WERI-Rb-1 (cell line): ENCODE measurements around the gene PIH1D1.

ENCODE experiments used
- DNase-seq: peaks from one replicate; pipeline ENCODE4 v3.0.0-alpha.2; 2020
- H3K27ac ChIP-seq: fragments of 250-450 bp; sonication (Bioruptor Pico); 2 replicates; pipeline ENCODE4 v1.5.1; 2020; ENCODE audit warnings: mild to moderate bottlenecking, moderate library complexity
- H3K27me3 ChIP-seq: fragments of 250-450 bp; sonication (Bioruptor Pico); 2 replicates; pipeline ENCODE4 v1.5.1; 2021; ENCODE audit warnings: mild to moderate bottlenecking, low read depth, moderate library complexity; ENCODE audit not compliant: insufficient read depth, severe bottlenecking
- H3K36me3 ChIP-seq: fragments of 250-450 bp; sonication (Bioruptor Pico); 2 replicates; pipeline ENCODE4 v1.5.1; 2020; ENCODE audit warnings: mild to moderate bottlenecking, moderate library complexity
- H3K4me3 ChIP-seq: 2 replicates; pipeline ENCODE4 v1.5.1; 2011; ENCODE audit warnings: low read depth, mild to moderate bottlenecking, control low read depth, low read length
- H3K9me3 ChIP-seq: fragments of 250-450 bp; sonication (Bioruptor Pico); 2 replicates; pipeline ENCODE4 v1.5.1; 2021; ENCODE audit warnings: mild to moderate bottlenecking, moderate library complexity; ENCODE audit not compliant: severe bottlenecking
- TF ChIP-seq, protein P1 (sequence below): IDR thresholded peaks from 2 replicates; pipeline ENCODE4 v1.5.1; 2011; ENCODE audit warnings: low read depth, mild to moderate bottlenecking, control low read depth, inconsistent platforms, low read length

PIH1D1 gene

GRCh38 chr19:49433240-49433901 lies 18.2 kb downstream of the PIH1D1 start:
- TF ChIP-seq, protein P1, sequence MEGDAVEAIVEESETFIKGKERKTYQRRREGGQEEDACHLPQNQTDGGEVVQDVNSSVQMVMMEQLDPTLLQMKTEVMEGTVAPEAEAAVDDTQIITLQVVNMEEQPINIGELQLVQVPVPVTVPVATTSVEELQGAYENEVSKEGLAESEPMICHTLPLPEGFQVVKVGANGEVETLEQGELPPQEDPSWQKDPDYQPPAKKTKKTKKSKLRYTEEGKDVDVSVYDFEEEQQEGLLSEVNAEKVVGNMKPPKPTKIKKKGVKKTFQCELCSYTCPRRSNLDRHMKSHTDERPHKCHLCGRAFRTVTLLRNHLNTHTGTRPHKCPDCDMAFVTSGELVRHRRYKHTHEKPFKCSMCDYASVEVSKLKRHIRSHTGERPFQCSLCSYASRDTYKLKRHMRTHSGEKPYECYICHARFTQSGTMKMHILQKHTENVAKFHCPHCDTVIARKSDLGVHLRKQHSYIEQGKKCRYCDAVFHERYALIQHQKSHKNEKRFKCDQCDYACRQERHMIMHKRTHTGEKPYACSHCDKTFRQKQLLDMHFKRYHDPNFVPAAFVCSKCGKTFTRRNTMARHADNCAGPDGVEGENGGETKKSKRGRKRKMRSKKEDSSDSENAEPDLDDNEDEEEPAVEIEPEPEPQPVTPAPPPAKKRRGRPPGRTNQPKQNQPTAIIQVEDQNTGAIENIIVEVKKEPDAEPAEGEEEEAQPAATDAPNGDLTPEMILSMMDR: no peak

DNA sequence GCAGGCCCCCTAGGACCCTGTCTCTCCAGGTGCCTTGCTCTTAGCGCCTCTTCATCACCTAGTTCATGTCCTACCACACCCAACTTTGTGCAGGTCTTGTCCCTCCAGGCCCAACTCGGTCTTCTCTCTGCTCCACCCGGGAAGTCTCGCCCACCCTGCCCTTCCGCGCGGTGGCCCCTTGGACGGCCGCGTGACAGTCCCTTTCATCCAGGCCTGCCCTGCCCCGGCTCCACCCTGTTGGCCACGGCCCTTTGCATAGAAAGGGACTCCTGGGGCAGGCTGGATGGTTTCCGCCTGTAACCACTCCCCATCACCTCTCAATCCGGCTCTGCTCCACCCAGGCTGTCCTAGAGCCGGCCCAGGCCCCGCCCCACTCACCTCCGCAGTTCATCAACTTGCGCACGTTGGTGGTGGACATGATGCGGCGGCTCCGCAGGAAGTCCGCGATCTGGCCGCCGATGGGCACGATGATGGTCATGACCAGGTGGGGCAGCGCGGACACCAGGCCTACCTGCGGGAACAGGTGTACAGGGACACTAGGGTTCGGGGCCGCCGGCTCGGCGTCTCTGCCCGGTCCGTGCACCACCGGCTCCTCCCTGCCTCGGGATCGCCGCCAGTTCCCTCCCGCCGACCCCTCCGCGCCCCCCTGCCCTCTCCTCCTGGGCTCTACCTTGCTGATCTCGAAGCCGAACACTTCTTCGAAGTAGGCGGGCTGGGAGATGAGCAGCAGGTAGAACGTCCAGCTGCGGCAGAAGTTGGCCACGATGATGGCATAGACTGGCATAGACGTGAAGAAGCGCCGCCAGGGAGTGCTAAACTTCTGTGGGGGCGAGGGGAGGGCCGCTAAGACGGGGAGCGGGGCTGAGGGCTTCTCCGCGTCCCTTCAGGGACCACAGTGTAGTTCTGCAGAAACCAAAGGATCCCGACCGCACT lies 19.2 kb downstream of the PIH1D1 start:
- H3K4me3 ChIP-seq: no peak overlapping the region
- TF ChIP-seq, protein P1: no peak
- H3K27me3 ChIP-seq: no peaks in the 10 kb centered on the region
- peaks cover 75% of the 10 kb centered on the region for H3K36me3 ChIP-seq
- H3K27ac ChIP-seq: no peak overlapping the region
- H3K9me3 ChIP-seq: no peaks in the 10 kb centered on the region
- no peak for DNase-seq

More at GRCh38 chr19:49433240-49433901, 18.2 kb downstream of the PIH1D1 start:
- DNase-seq: no peak
- no peak overlapping the region for H3K27ac ChIP-seq
- no peaks in the 10 kb centered on the region for H3K9me3 ChIP-seq
- H3K27me3 ChIP-seq: no peaks in the 10 kb centered on the region
- H3K36me3 ChIP-seq: peaks cover 75% of the 10 kb centered on the region
- H3K4me3 ChIP-seq: no peak overlapping the region

DNA sequence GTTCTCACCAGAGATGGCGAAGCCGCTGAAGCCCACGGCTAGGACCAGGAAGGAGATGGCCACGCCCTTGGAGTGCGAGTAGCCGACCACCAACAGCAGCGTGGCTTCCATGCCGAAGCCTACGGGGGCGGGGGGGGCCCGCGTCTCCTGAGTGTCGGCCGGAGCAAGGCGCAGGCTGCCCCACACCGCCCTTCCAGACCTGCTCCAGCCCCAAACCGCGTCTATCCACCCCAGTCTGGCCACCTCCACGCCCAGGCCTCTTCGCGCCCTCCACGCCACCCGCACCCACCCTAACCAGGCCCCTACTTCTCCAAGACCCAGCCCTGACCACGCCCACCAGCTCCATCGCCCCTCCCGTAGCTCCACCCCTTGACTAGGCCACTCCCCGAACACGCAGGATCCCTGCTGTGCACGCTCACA lies 20.3 kb downstream of the PIH1D1 start:
- Histone ChIP-seq H3K4me3 (no peak overlapping the region), H3K9me3 (no peaks in the 10 kb centered on the region), H3K27ac (no peak overlapping the region), H3K27me3 (no peaks in the 10 kb centered on the region), H3K36me3 (peaks cover 68% of the 10 kb centered on the region)
- TF ChIP-seq, protein P1: no peak
- peak; percentile 53 for DNase-seq

DNA sequence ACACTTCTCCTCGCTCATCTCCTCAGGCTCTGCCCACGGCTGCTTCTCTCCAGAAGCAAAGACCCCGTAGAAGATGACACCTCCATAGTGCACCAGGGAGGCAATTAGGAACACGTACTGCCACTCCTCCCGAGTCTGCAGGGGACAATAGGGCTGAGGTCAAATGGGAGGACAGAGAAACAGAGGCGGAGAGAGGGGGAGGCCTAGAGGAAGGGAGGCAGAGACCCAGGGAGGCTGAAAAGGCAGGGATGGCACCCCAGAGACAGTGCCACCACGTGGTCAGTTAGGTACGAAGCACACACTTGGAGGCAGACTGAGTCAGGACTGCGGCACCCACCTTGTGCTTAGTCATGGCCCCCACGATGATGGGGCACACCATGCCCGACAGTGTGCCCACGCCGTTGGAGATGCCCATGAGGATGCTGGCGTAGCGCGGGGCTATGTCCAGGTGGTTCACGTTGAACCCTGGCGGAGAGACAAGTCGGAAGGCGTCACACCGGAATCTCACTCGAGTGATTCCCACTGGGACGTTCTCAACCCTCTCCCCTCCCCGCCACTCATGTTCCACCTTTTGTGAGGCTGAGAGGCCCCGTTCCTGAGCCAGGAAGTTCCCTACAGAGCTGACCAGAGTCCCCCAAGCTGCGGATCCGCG lies 20.8 kb downstream of the PIH1D1 start:
- DNase-seq: no peak

DNA sequence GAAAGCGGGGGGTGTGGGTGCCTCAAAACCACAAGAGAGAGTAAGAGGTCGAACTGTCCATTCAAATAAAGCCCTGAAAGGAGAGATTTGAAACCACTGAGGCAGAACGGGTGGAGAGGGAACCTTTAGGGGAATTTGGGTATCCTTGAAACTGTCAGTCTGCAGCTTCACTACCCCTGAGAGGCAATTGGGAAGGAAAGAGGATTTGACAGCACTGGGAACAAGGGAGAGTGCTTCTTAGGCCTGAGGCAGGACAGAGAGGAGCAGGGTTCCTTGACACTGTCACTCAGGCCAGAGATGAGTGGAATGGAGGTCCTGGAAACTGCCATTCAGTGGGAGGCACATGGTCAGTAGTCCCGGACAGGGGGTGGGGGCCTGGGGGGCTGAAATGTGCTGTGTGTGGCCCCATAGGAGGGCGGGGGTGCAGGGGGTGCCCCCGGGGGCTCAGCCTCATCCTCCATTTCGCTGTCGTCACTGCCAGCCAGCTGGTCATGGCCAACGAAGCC lies 21.4 kb downstream of the PIH1D1 start:
- DNase-seq: no peak
- no peaks in the 10 kb centered on the region for H3K9me3 ChIP-seq
- no peaks in the 10 kb centered on the region for H3K27me3 ChIP-seq
- no peak overlapping the region for H3K4me3 ChIP-seq
- TF ChIP-seq, protein P1: no peak
- peaks cover 56% of the 10 kb centered on the region for H3K36me3 ChIP-seq
- no peak overlapping the region for H3K27ac ChIP-seq

More for the DNA sequence above, 20.8 kb downstream of the PIH1D1 start:
- no peak overlapping the region for H3K4me3 ChIP-seq
- H3K9me3 ChIP-seq: no peaks in the 10 kb centered on the region
- H3K27me3 ChIP-seq: no peaks in the 10 kb centered on the region
- H3K36me3 ChIP-seq: peaks cover 62% of the 10 kb centered on the region
- no peak overlapping the region for H3K27ac ChIP-seq
- TF ChIP-seq, protein P1: peak; percentile 69
